Measurements from ENCODE around the gene STARD9.
"Not testable (repeated sequence)": the region's sequence is repeated elsewhere in the genome, so short reads cannot be mapped to it uniquely, and the experiment has no call there.

STARD9 gene

DNA sequence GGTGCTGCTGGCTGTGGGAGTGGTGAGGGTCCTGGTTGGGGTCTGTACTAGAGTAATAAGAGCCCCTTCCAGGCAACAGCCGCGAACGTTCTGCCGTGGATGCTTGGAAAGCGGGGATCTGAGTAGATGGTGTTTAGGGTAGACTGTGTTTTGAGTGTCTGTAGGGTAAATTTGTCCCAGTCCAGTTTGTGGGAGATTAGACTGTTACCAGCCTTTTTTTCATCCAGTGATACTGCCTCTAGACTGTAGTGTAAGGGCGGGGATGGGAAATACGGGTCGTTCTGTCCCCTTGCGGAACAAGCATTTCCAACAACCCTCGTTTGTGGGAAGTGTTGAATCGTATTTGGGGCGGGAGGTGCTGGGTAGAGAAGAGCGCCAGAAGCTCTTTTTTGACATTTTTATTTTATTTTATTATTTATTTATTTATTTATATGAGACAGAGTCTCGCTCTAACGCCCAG, 26.3 kb upstream of the STARD9 start:
- peak; percentile 51 for DNase-seq (ENCODE audit: low read depth)
- TF ChIP-seq CTCF (IDR thresholded peaks at IDR 0.05; ENCODE audit: insufficient read depth, low read depth, low read length, missing control alignments), result no peak
- peak overlapping the region; percentile 92 for H3K4me3 ChIP-seq (ENCODE audit: low read depth, low read length)

DNA sequence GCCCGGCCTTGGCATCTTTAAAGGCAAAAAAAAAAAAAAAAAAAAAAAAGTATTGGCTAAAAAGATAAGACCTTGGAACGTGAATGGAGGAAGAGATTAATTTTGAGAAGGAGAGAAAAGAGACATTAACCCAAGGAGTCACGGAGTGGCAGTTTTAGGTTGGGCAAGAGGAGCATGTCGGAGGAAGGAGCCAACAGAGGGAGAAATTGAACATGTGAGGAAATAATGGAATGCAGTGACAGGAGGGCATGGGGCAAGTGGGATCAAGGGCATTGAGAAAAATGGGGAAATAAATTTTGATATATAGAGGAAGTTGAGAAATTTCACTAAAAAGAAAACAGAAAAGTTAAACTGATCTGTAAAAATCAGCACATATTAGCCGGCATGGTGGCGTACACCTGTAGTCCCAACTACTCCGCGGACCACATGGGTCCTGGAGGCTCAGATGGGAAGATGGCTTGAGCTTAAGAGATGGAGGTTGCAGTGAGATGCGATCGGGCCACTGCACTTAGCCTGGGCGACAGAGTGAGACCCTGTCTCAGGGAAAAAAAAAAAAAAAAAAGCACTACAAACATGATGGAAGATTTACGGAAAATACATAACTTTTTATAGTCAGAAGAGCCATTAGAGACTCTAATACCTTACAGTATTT, 25.5 kb upstream of the STARD9 start:
- TF ChIP-seq CTCF (IDR thresholded peaks at IDR 0.05; ENCODE audit: insufficient read depth, low read depth, low read length, missing control alignments), result no peak
- H3K4me3 ChIP-seq (ENCODE audit: low read depth, low read length), result peak overlapping the region; percentile 92
- DNase-seq (ENCODE audit: low read depth), result no peak

DNA sequence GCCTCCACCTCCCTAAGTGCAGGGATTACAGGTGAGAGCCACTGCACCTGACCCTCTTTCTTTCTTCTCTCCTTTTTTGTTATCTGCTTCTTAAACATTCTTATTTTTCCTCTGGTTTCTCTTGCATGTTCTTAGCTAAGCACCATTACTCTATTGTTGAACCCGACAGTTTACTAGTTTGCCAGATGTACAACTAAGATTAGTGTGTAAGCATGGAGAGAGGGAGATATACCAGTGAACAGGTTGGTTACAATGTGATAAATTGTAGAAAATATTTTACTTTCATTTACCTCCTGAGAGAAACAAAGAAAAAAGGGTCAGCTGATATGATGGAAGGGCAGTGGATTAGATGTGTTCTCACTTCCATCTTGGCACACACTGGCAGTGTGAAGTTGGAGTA, 21.9 kb upstream of the STARD9 start:
- TF ChIP-seq CTCF (IDR thresholded peaks at IDR 0.05; ENCODE audit: insufficient read depth, low read depth, low read length, missing control alignments), result no peak
- no peak for DNase-seq (ENCODE audit: low read depth)
- H3K4me3 ChIP-seq (ENCODE audit: low read depth, low read length), result no peak overlapping the region

- H3K4me3 ChIP-seq (ENCODE audit: low read depth, low read length); DNase-seq (ENCODE audit: low read depth): not testable (repeated sequence)
Measured at GRCh38 chr15:42556550-42557207, 18.7 kb upstream of the STARD9 start.

- no peak overlapping the region for H3K4me3 ChIP-seq (ENCODE audit: low read depth, low read length)
- DNase-seq (ENCODE audit: low read depth), result no peak
- TF ChIP-seq CTCF (IDR thresholded peaks at IDR 0.05; ENCODE audit: insufficient read depth, low read depth, low read length, missing control alignments), result no peak
Measured at GRCh38 chr15:42558739-42559138, 16.7 kb upstream of the STARD9 start.

- no peak for TF ChIP-seq CTCF (IDR thresholded peaks at IDR 0.05; ENCODE audit: insufficient read depth, low read depth, low read length, missing control alignments)
- H3K4me3 ChIP-seq (ENCODE audit: low read depth, low read length), result peak overlapping the region; percentile 90
- no peak for DNase-seq (ENCODE audit: low read depth)
Measured at GRCh38 chr15:42576040-42576594, 711 bp downstream of the STARD9 start.

DNA sequence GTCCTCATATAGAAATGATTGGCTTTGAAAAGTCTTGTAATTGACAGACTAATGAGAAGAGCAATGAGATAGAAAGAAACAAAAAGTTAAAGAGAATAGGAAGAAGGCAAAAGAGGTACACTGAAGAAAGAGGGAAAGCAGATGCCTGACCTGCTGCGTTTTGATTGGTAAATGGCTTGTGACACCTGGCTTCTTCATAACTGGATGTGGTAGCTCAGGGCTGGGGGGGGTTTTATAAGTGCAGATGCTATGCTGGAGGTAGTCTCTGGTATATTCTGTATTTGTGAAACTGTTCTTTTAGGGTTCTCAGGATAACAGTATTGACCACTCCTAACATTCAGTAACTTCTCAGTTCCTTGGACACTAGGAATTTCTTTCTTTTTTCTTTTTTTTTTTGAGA, 1.4 kb downstream of the STARD9 start:
- no peak for DNase-seq (ENCODE audit: low read depth)
- H3K4me3 ChIP-seq (ENCODE audit: low read depth, low read length), result peak overlapping the region; percentile 90; the same call in 1 of the 2 replicates
- no peak for TF ChIP-seq CTCF (IDR thresholded peaks at IDR 0.05; ENCODE audit: insufficient read depth, low read depth, low read length, missing control alignments)
